OCI-M1 (cell line): ENCODE data around the gene CNPY1.

Source experiments
- DNase-seq: peaks from one replicate; lab custom pipeline; 2025; lab: John Stamatoyannopoulos, UW

The CNPY1 gene

GRCh38 chr7:155558961-155559360, 12.6 kb upstream of the CNPY1 start:
- no peak for DNase-seq

GRCh38 chr7:155558351-155558750, 12.0 kb upstream of the CNPY1 start:
- DNase-seq = no peak

GRCh38 chr7:155557778-155558177, 11.4 kb upstream of the CNPY1 start:
- DNase-seq = no peak

- no peak for DNase-seq
These were observed 10.4 kb upstream of the CNPY1 start for GRCh38 chr7:155556763-155557162.

GRCh38 chr7:155555116-155555695, 8.8 kb upstream of the CNPY1 start:
- DNase-seq = no peak

- DNase-seq = no peak
These were observed 7.5 kb upstream of the CNPY1 start for GRCh38 chr7:155553871-155554270.

GRCh38 chr7:155551785-155552611, 5.6 kb upstream of the CNPY1 start:
- no peak for DNase-seq

GRCh38 chr7:155550916-155551315, 4.6 kb upstream of the CNPY1 start:
- DNase-seq = no peak

- no peak for DNase-seq
These were observed 2.9 kb upstream of the CNPY1 start for GRCh38 chr7:155549226-155549625.

GRCh38 chr7:155547161-155547791, 917 bp upstream of the CNPY1 start:
- no peak for DNase-seq

GRCh38 chr7:155545348-155545747, 1.0 kb downstream of the CNPY1 start:
- DNase-seq = no peak

GRCh38 chr7:155544485-155544884, 1.9 kb downstream of the CNPY1 start:
- DNase-seq = no peak

GRCh38 chr7:155543926-155544325, 2.4 kb downstream of the CNPY1 start:
- DNase-seq = no peak

- no peak for DNase-seq
These were observed 3.1 kb downstream of the CNPY1 start for GRCh38 chr7:155543011-155543876.

- no peak for DNase-seq
These were observed 4.2 kb downstream of the CNPY1 start for GRCh38 chr7:155541986-155542675.

GRCh38 chr7:155540553-155540952, 5.8 kb downstream of the CNPY1 start:
- DNase-seq = no peak

- DNase-seq = no peak
These were observed 8.1 kb downstream of the CNPY1 start for GRCh38 chr7:155538293-155538692.

- no peak for DNase-seq
These were observed 9.9 kb downstream of the CNPY1 start for GRCh38 chr7:155536451-155536850.

GRCh38 chr7:155534691-155535090, 11.7 kb downstream of the CNPY1 start:
- DNase-seq = no peak

GRCh38 chr7:155533827-155534690, 12.3 kb downstream of the CNPY1 start:
- peak; percentile 0 for DNase-seq
